Astrocyte (in vitro differentiated cells and primary cell): ENCODE results near the gene MAOB. TPM values are rescaled to one million over a fixed set of nuclear protein-coding genes. Genes with fewer than 3 reads are reported as not detected.

Experiments
- DNase-seq: peaks from one replicate; pipeline ENCODE4 v3.0.0-alpha.2; 2010; ENCODE audit warnings: low read depth
- FAIRE-seq: peaks from 2 replicates; lab custom pipeline; 2011; peaks lifted over from hg19 to GRCh38; lab: Jason Lieb, UNC
- H2AFZ ChIP-seq: 2 replicates; pipeline ENCODE4 v1.6.0; 2012; ENCODE audit warnings: low read depth, low read length, inconsistent platforms
- H3K27ac ChIP-seq: 2 replicates; pipeline ENCODE4 v1.5.1; 2011; ENCODE audit warnings: low read depth, low read length, inconsistent platforms
- H3K27me3 ChIP-seq: 2 replicates; pipeline ENCODE4 v1.6.0; 2011; ENCODE audit warnings: low read length, inconsistent platforms; ENCODE audit not compliant: insufficient read depth
- H3K36me3 ChIP-seq: 2 replicates; pipeline ENCODE4 v1.5.1; 2011; ENCODE audit warnings: low read length, inconsistent platforms; ENCODE audit not compliant: insufficient read depth
- H3K4me1 ChIP-seq: 2 replicates; pipeline ENCODE4 v1.5.1; 2011; ENCODE audit warnings: low read length, inconsistent platforms; ENCODE audit not compliant: insufficient read depth
- H3K4me2 ChIP-seq: 2 replicates; pipeline ENCODE4 v1.6.0; 2012; ENCODE audit warnings: low read length, inconsistent platforms
- H3K4me3 ChIP-seq: 2 replicates; pipeline ENCODE4 v1.5.1; 2011; ENCODE audit warnings: low read depth, mild to moderate bottlenecking, low read length, inconsistent platforms; ENCODE audit not compliant: insufficient read depth
- H3K79me2 ChIP-seq: 2 replicates; pipeline ENCODE4 v1.6.0; 2012; ENCODE audit warnings: mild to moderate bottlenecking, low read length, inconsistent platforms; ENCODE audit not compliant: insufficient read depth
- H3K9ac ChIP-seq: 2 replicates; pipeline ENCODE4 v1.6.0; 2012; ENCODE audit warnings: mild to moderate bottlenecking, low read length, inconsistent platforms
- H3K9me3 ChIP-seq: 2 replicates; pipeline ENCODE4 v1.5.1; 2012; ENCODE audit warnings: low read depth, mild to moderate bottlenecking, low read length, inconsistent platforms; ENCODE audit not compliant: insufficient read depth
- H4K20me1 ChIP-seq: 2 replicates; pipeline ENCODE4 v1.6.0; 2012; ENCODE audit warnings: low read length, inconsistent platforms; ENCODE audit not compliant: insufficient read depth
- H3K27ac Mint-ChIP-seq: one replicate; pipeline ENCODE4 v1.8.0; 2021; ENCODE audit warnings: mild to moderate bottlenecking, mixed read lengths; ENCODE audit not compliant: unreplicated experiment
- H3K27me3 Mint-ChIP-seq: one replicate; pipeline ENCODE4 v1.8.0; 2021; ENCODE audit warnings: low read depth, mixed read lengths; ENCODE audit not compliant: unreplicated experiment
- H3K36me3 Mint-ChIP-seq: one replicate; pipeline ENCODE4 v1.8.0; 2021; ENCODE audit warnings: low read depth, mixed read lengths; ENCODE audit not compliant: unreplicated experiment
- H3K4me1 Mint-ChIP-seq: one replicate; pipeline ENCODE4 v1.8.0; 2021; ENCODE audit warnings: low read depth, mixed read lengths; ENCODE audit not compliant: unreplicated experiment
- H3K4me3 Mint-ChIP-seq: one replicate; pipeline ENCODE4 v1.8.0; 2021; ENCODE audit warnings: mild to moderate bottlenecking, moderate library complexity, mixed read lengths; ENCODE audit not compliant: unreplicated experiment
- H3K9me3 Mint-ChIP-seq: one replicate; pipeline ENCODE4 v1.8.0; 2021; ENCODE audit warnings: mild to moderate bottlenecking, mixed read lengths; ENCODE audit not compliant: unreplicated experiment
- CTCF ChIP-seq: IDR thresholded peaks from 2 replicates; pipeline ENCODE4 v1.5.1; 2011; ENCODE audit warnings: low read depth, mild to moderate bottlenecking, inconsistent platforms, low read length, moderate library complexity; ENCODE audit not compliant: insufficient read depth
- EZH2 ChIP-seq: IDR thresholded peaks from 2 replicates; pipeline ENCODE4 v1.6.1; 2012; ENCODE audit warnings: mild to moderate bottlenecking, low read length, inconsistent platforms; ENCODE audit not compliant: insufficient read depth
- total RNA-seq: library from RNA; stranded (reverse); gene quantifications from 2 replicates; pipeline ENCODE4 v1.2.1, GENCODE V29; 2021

The MAOB gene
- total RNA-seq, 1 donor from 2014 or later, result 0.20 TPM

- no peak overlapping the region for H3K9ac ChIP-seq
- no peaks in the 10 kb centered on the region for H3K36me3 ChIP-seq
- no peaks in the 10 kb centered on the region for H3K9me3 ChIP-seq
- H4K20me1 ChIP-seq, result no peaks in the 10 kb centered on the region
- no peak for TF ChIP-seq EZH2
- no peak for TF ChIP-seq CTCF
- H2AFZ ChIP-seq, result no peak overlapping the region
- H3K4me1 ChIP-seq, result no peaks in the 10 kb centered on the region
- no peak overlapping the region for H3K27ac Mint-ChIP-seq
- H3K4me2 ChIP-seq, result no peak overlapping the region
- no peak overlapping the region for H3K4me3 ChIP-seq
- FAIRE-seq (no peak), DNase-seq (no peak)
- no peaks in the 10 kb centered on the region for H3K27me3 ChIP-seq
- no peaks in the 10 kb centered on the region for H3K79me2 ChIP-seq
- peaks cover 7% of the 10 kb centered on the region for H3K27me3 Mint-ChIP-seq
- peaks cover 4% of the 10 kb centered on the region for H3K4me1 Mint-ChIP-seq
- H3K36me3 Mint-ChIP-seq, result no peaks in the 10 kb centered on the region
- H3K4me3 Mint-ChIP-seq, result no peak overlapping the region
- H3K27ac ChIP-seq, result no peak overlapping the region
- H3K9me3 Mint-ChIP-seq, result no peaks in the 10 kb centered on the region
Observed at GRCh38 chrX:43876680-43877079, 5.6 kb downstream of the MAOB start.

- Histone ChIP-seq H3K27me3 (no peaks in the 10 kb centered on the region), H3K79me2 (no peaks in the 10 kb centered on the region), H3K4me3 (no peak overlapping the region), H2AFZ (no peak overlapping the region), H4K20me1 (no peaks in the 10 kb centered on the region), H3K4me2 (no peak overlapping the region), H3K9me3 (no peaks in the 10 kb centered on the region), H3K36me3 (no peaks in the 10 kb centered on the region), H3K27ac (no peak overlapping the region), H3K4me1 (no peaks in the 10 kb centered on the region), H3K9ac (no peak overlapping the region)
- FAIRE-seq (no peak), DNase-seq (no peak)
- TF ChIP-seq EZH2 (no peak), CTCF (no peak)
- Mint-ChIP-seq H3K27ac (no peak overlapping the region), H3K4me3 (no peak overlapping the region), H3K27me3 (peaks cover 5% of the 10 kb centered on the region), H3K36me3 (no peaks in the 10 kb centered on the region), H3K4me1 (no peaks in the 10 kb centered on the region), H3K9me3 (no peaks in the 10 kb centered on the region)
Observed at GRCh38 chrX:43870758-43871419, 11.4 kb downstream of the MAOB start.

- Histone ChIP-seq H3K36me3 (no peaks in the 10 kb centered on the region), H3K27ac (no peak overlapping the region), H2AFZ (no peak overlapping the region), H3K4me2 (no peak overlapping the region), H3K27me3 (no peaks in the 10 kb centered on the region), H3K9ac (no peak overlapping the region), H3K79me2 (no peaks in the 10 kb centered on the region), H3K4me1 (no peaks in the 10 kb centered on the region), H3K4me3 (no peak overlapping the region), H4K20me1 (no peaks in the 10 kb centered on the region), H3K9me3 (no peaks in the 10 kb centered on the region)
- no peak overlapping the region for H3K27ac Mint-ChIP-seq
- no peak overlapping the region for H3K4me3 Mint-ChIP-seq
- TF ChIP-seq EZH2, result no peak
- no peak for TF ChIP-seq CTCF
- DNase-seq (no peak), FAIRE-seq (no peak)
- H3K9me3 Mint-ChIP-seq, result no peaks in the 10 kb centered on the region
- H3K4me1 Mint-ChIP-seq, result no peaks in the 10 kb centered on the region
- peaks cover 5% of the 10 kb centered on the region for H3K27me3 Mint-ChIP-seq
- H3K36me3 Mint-ChIP-seq, result no peaks in the 10 kb centered on the region
Observed at GRCh38 chrX:43870011-43870410, 12.2 kb downstream of the MAOB start.
